Stomach (tissue), 9 donors: ENCODE measurements around the gene DEPDC4. TPM values are rescaled to one million over a fixed set of nuclear protein-coding genes. Genes with fewer than 3 reads are reported as not detected.

Experiments
- DNase-seq, 2 donors: peaks; one replicate each; pipeline versions ENCODE4 v3.0.0 to v3.0.0-alpha.2; 2013 to 2019
- H3K27ac ChIP-seq, 5 donors: fragments of 200-600 bp in 4 of 5; sonication (generic) in 4 of 5; one replicate each; pipeline ENCODE4 v1.5.1; 2013 to 2019; ENCODE audit warnings: mild to moderate bottlenecking in 1 of 5, moderate library complexity in 1 of 5
- H3K27me3 ChIP-seq, 3 donors: fragments of 200-600 bp; sonication (generic); one replicate each; pipeline ENCODE4 v1.5.1; 2017 to 2019; ENCODE audit warnings: mixed run types in 1 of 3
- H3K36me3 ChIP-seq, 4 donors: fragments of 200-600 bp; sonication (generic); 1 replicate in 3 of 4; 2 replicates in 1 of 4; pipeline ENCODE4 v1.5.1; 2016 to 2019
- H3K4me1 ChIP-seq, 4 donors: fragments of 200-600 bp; sonication (generic); one replicate each; pipeline ENCODE4 v1.5.1; 2016 to 2019
- H3K4me3 ChIP-seq, 4 donors: fragments of 200-600 bp; sonication (generic) in 3 of 4; one replicate each; pipeline ENCODE4 v1.5.1; 2016 to 2019; ENCODE audit warnings: mild to moderate bottlenecking in 1 of 4
- H3K9me3 ChIP-seq, 4 donors: fragments of 200-600 bp; sonication (generic); one replicate each; pipeline ENCODE4 v1.5.1; 2016 to 2019
- CTCF ChIP-seq, 7 experiments: fragments of 450-650 bp in 4 of 7; fragments of 200-600 bp in 3 of 7; sonication (generic) in 3 of 7; IDR thresholded peaks; one replicate each; pipeline ENCODE4 v1.5.1; 2016 to 2019; ENCODE audit warnings: antibody characterized with exemption in 7 of 7, control low read depth in 2 of 7, mild to moderate bottlenecking in 1 of 7
- EP300 ChIP-seq: sonication (generic); formaldehyde crosslinking; IDR thresholded peaks from one replicate; pipeline ENCODE4 v1.6.1; 2017; ENCODE audit warnings: antibody characterized with exemption
- POLR2A ChIP-seq, 4 donors: fragments of 450-650 bp; IDR thresholded peaks; one replicate each; pipeline ENCODE4 v1.6.1; 2016; ENCODE audit warnings: antibody characterized with exemption in 4 of 4, control low read depth in 2 of 4, mild to moderate bottlenecking in 1 of 4, moderate library complexity in 1 of 4
- POLR2AphosphoS5 ChIP-seq, 3 donors: sonication (generic); formaldehyde crosslinking; IDR thresholded peaks; one replicate each; pipeline ENCODE4 v1.6.1; 2016; ENCODE audit warnings: antibody characterized with exemption in 3 of 3
- WGBS, 5 donors: extraction: QIAGEN DNeasy Blood & Tissue Kit in 3 of 5; methylation state at CpG; one replicate each; pipeline versions ENCODE4 v1.1.5 to v1.1.7; 2013 to 2018; 5-methylcytosine and 5-hydroxymethylcytosine counted together
- intact Hi-C: fragments of 100-400 bp; cut with DNase I; formaldehyde crosslinking; loops from one replicate; pipeline ENCODE4 v1.15.1; 2023; ENCODE audit warnings: low total_unique reads
- polyA plus RNA-seq, 3 donors: library from polyadenylated mRNA; stranded (reverse); fragments of 200-250 nt; gene quantifications; one replicate each; pipeline ENCODE4 v1.2.3, GENCODE V29; 2013
- total RNA-seq, 5 donors: library from RNA; depleted of rRNA; stranded (reverse); fragments of >200 nt; gene quantifications; one replicate each; pipeline versions ENCODE4 v1.1.0 to v1.2.3, GENCODE V29; 2014 to 2016
- donor health status: healthy with polysubstance abuse.
- donor health status: Bipolar disorder and iron deficiency.
- donor health status: healthy.

DEPDC4 gene
- total and polyA plus RNA-seq, 8 donors, result 0.48 to 3.1 (median 0.55) TPM; not detected in 3

GRCh38 chr12:100249941-100250340 lies 16.9 kb downstream of the DEPDC4 start:
- Histone ChIP-seq H3K4me1 (peaks cover 0 to 16% (median 8%) of the 10 kb centered on the region in 4 donors), H3K9me3 (no peaks in the 10 kb centered on the region), H3K4me3 (no peak overlapping the region), H3K36me3 (no peaks in the 10 kb centered on the region), H3K27me3 (no peaks in the 10 kb centered on the region), H3K27ac (peak overlapping the region in 1 of 5 donors; percentile 25)
- TF ChIP-seq POLR2AphosphoS5 (IDR thresholded peaks at IDR 0.05) (no peak), CTCF (IDR thresholded peaks at IDR 0.05) (no peak), EP300 (no peak), POLR2A (IDR thresholded peaks at IDR 0.05) (no peak)
- 69 to 76% (median 72%) methylated on average over 7 of the region's 7 CpGs for WGBS, 5 donors
- no peak for DNase-seq
- intact Hi-C loops, result no loop called here

- Histone ChIP-seq H3K4me3 (no peak overlapping the region), H3K36me3 (no peaks in the 10 kb centered on the region), H3K4me1 (peaks cover 0 to 16% (median 8%) of the 10 kb centered on the region in 4 donors), H3K27ac (no peak overlapping the region), H3K27me3 (no peaks in the 10 kb centered on the region), H3K9me3 (no peaks in the 10 kb centered on the region)
- TF ChIP-seq CTCF (IDR thresholded peaks at IDR 0.05) (no peak), POLR2A (IDR thresholded peaks at IDR 0.05) (no peak), EP300 (no peak), POLR2AphosphoS5 (IDR thresholded peaks at IDR 0.05) (no peak)
- DNase-seq, result no peak
- intact Hi-C loops, result no loop called here
Measured at GRCh38 chr12:100248886-100249285, 18.0 kb downstream of the DEPDC4 start.

GRCh38 chr12:100247765-100248164 lies 19.1 kb downstream of the DEPDC4 start:
- peaks cover 0 to 16% (median 8%) of the 10 kb centered on the region in 4 donors for H3K4me1 ChIP-seq
- TF ChIP-seq POLR2AphosphoS5 (IDR thresholded peaks at IDR 0.05), result no peak
- TF ChIP-seq EP300, result no peak
- no peak for TF ChIP-seq POLR2A (IDR thresholded peaks at IDR 0.05)
- TF ChIP-seq CTCF (IDR thresholded peaks at IDR 0.05), result no peak
- intact Hi-C loops, result no loop called here
- WGBS, 5 donors, result 89 to 97% (median 96%) methylated on average over 4 of the region's 4 CpGs
- no peaks in the 10 kb centered on the region for H3K36me3 ChIP-seq
- no peaks in the 10 kb centered on the region for H3K27me3 ChIP-seq
- no peaks in the 10 kb centered on the region for H3K9me3 ChIP-seq
- DNase-seq, result no peak
- no peak overlapping the region for H3K4me3 ChIP-seq
- H3K27ac ChIP-seq, result no peak overlapping the region

- H3K9me3 ChIP-seq, result no peaks in the 10 kb centered on the region
- H3K27me3 ChIP-seq, result no peaks in the 10 kb centered on the region
- no peak overlapping the region for H3K4me3 ChIP-seq
- no peak for TF ChIP-seq CTCF (IDR thresholded peaks at IDR 0.05)
- TF ChIP-seq POLR2AphosphoS5 (IDR thresholded peaks at IDR 0.05), result no peak
- no peak for TF ChIP-seq EP300
- intact Hi-C loops, result no loop called here
- WGBS, 5 donors, result 81 to 95% (median 91%) methylated on average over 5 of the region's 5 CpGs
- H3K36me3 ChIP-seq, result no peaks in the 10 kb centered on the region
- no peaks in the 10 kb centered on the region for H3K4me1 ChIP-seq
- no peak for DNase-seq
- no peak overlapping the region for H3K27ac ChIP-seq
Measured at GRCh38 chr12:100243137-100243536, 23.7 kb downstream of the DEPDC4 start.
